Esophagus squamous epithelium (tissue), 5 donors: Measurements from ENCODE around the gene FAM20C. TPM values are rescaled to one million over a fixed set of nuclear protein-coding genes. Genes with fewer than 3 reads are reported as not detected.
A peak's percentile ranks its signal among the peaks of the same experiment; 100 is the strongest.

Experiments
- DNase-seq: peaks from one replicate; lab custom pipeline; 2025; lab: John Stamatoyannopoulos, UW
- H3K27ac ChIP-seq, 4 donors: fragments of 200-600 bp; sonication (generic); one replicate each; pipeline ENCODE4 v1.5.1; 2016 to 2019; ENCODE audit warnings: mild to moderate bottlenecking in 1 of 4
- H3K27me3 ChIP-seq, 4 donors: fragments of 200-600 bp; sonication (generic); 1 replicate in 3 of 4; 2 replicates in 1 of 4; pipeline versions ENCODE4 v1.5.1 to v1.6.0; 2017 to 2021; ENCODE audit warnings: antibody characterized with exemption in 1 of 4
- H3K36me3 ChIP-seq, 3 donors: fragments of 200-600 bp; sonication (generic); one replicate each; pipeline ENCODE4 v1.5.1; 2016 to 2019
- H3K4me1 ChIP-seq, 3 donors: fragments of 200-600 bp; sonication (generic); one replicate each; pipeline ENCODE4 v1.5.1; 2017 to 2019
- H3K4me3 ChIP-seq, 4 donors: fragments of 200-600 bp; sonication (generic); 1 replicate in 3 of 4; 2 replicates in 1 of 4; pipeline ENCODE4 v1.5.1; 2016 to 2019; ENCODE audit warnings: mild to moderate bottlenecking in 2 of 4, moderate library complexity in 1 of 4
- H3K9me3 ChIP-seq, 3 donors: fragments of 200-600 bp; sonication (generic); one replicate each; pipeline ENCODE4 v1.5.1; 2016 to 2019
- POLR2A ChIP-seq, 4 donors: fragments of 450-650 bp; IDR thresholded peaks; one replicate each; pipeline ENCODE4 v1.6.1; 2017; ENCODE audit warnings: antibody characterized with exemption in 4 of 4, mild to moderate bottlenecking in 4 of 4, moderate library complexity in 3 of 4
- WGBS, 2 donors: methylation state at CpG; one replicate each; pipeline ENCODE4 v1.1.5; 2018; 5-methylcytosine and 5-hydroxymethylcytosine counted together
- intact Hi-C: fragments of 100-400 bp; cut with DNase I; formaldehyde crosslinking; loops from one replicate; pipeline ENCODE4 v1.15.0; 2022
- total RNA-seq, 4 donors: library from RNA; depleted of rRNA; stranded (reverse); fragments of >200 nt; gene quantifications; one replicate each; pipeline ENCODE4 v1.1.0, GENCODE V29; 2016
- TF ChIP-seq, protein P1 (sequence below), 6 experiments: fragments of 450-650 bp in 4 of 6; fragments of 200-600 bp in 2 of 6; sonication (generic) in 2 of 6; IDR thresholded peaks; one replicate each; pipeline ENCODE4 v1.5.1; 2016 to 2019; ENCODE audit warnings: antibody characterized with exemption in 6 of 6, mild to moderate bottlenecking in 4 of 6, moderate library complexity in 4 of 6
- donor health status: DM: yes; HTN: yes; CAD: no.

The FAM20C gene
- total RNA-seq, 4 donors from 2014 or later: 8.5 to 16.0 (median 13.7) TPM

GRCh38 chr7:222716-223041 lies 30.3 kb downstream of the FAM20C start:
- intact Hi-C loops: no loop called here

DNA sequence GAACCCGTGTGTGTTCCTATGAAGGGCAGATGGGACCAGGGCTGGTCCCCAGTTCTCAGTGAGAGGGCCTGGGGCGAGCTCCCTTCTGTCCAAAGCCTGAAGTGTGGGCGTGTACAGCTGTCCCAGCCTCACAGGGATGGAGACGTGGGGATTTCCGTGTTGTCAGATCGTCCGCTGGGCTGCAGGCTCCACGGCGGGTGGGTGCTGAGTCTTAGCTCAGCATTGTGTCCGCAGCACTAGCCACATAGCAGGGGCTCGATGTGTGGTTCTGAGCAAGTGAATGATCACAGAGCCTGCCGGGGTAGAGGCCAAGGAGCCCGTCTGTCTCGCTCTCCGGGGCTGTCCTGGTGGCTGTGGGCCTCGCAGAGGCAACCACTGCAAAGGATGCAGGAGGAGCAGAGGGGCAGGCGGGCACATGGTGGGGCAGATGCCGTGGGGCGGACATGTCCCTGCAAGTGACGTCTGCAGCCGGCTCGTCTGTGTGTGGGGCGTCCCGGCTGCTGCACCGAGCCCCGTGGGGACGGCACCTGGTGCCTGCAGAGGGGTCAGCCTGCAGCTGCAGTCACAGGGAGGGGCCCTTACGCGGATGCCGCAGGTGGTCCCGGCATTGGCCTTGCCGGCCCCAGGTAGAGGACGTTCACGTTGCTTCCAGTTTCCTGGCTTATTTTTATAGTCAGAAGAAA lies 30.9 kb downstream of the FAM20C start:
- no peak overlapping the region for H3K4me3 ChIP-seq
- intact Hi-C loops: no loop called here
- peaks cover 0 to 55% (median 19%) of the 10 kb centered on the region in 3 donors for H3K4me1 ChIP-seq
- H3K27ac ChIP-seq: no peak overlapping the region
- H3K27me3 ChIP-seq: no peaks in the 10 kb centered on the region
- 56 to 60% methylated on average over 1 to 15 of the region's 34 CpGs for WGBS, 2 donors
- no peak for DNase-seq
- no peak for TF ChIP-seq POLR2A (IDR thresholded peaks at IDR 0.05)
- TF ChIP-seq, protein P1, sequence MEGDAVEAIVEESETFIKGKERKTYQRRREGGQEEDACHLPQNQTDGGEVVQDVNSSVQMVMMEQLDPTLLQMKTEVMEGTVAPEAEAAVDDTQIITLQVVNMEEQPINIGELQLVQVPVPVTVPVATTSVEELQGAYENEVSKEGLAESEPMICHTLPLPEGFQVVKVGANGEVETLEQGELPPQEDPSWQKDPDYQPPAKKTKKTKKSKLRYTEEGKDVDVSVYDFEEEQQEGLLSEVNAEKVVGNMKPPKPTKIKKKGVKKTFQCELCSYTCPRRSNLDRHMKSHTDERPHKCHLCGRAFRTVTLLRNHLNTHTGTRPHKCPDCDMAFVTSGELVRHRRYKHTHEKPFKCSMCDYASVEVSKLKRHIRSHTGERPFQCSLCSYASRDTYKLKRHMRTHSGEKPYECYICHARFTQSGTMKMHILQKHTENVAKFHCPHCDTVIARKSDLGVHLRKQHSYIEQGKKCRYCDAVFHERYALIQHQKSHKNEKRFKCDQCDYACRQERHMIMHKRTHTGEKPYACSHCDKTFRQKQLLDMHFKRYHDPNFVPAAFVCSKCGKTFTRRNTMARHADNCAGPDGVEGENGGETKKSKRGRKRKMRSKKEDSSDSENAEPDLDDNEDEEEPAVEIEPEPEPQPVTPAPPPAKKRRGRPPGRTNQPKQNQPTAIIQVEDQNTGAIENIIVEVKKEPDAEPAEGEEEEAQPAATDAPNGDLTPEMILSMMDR (IDR thresholded peaks at IDR 0.05): no peak
- peaks cover 0 to 23% (median 0%) of the 10 kb centered on the region in 3 donors for H3K36me3 ChIP-seq
- H3K9me3 ChIP-seq: no peaks in the 10 kb centered on the region

More at GRCh38 chr7:222716-223041, 30.3 kb downstream of the FAM20C start:
- Histone ChIP-seq H3K27ac (peak overlapping the region in 1 of 4 donors; percentile 9), H3K4me1 (peaks cover 0 to 50% (median 14%) of the 10 kb centered on the region in 3 donors), H3K36me3 (peaks cover 0 to 29% (median 0%) of the 10 kb centered on the region in 3 donors), H3K4me3 (no peak overlapping the region), H3K27me3 (no peaks in the 10 kb centered on the region), H3K9me3 (no peaks in the 10 kb centered on the region)
- no peak for DNase-seq
- TF ChIP-seq POLR2A (IDR thresholded peaks at IDR 0.05): no peak
- TF ChIP-seq, protein P1 (IDR thresholded peaks at IDR 0.05): no peak
- WGBS, 2 donors: 70 to 74% methylated on average over 10 of the region's 10 CpGs

- TF ChIP-seq POLR2A (IDR thresholded peaks at IDR 0.05): no peak
- TF ChIP-seq, protein P1 (IDR thresholded peaks at IDR 0.05): no peak
- peaks cover 0 to 17% (median 0%) of the 10 kb centered on the region in 3 donors for H3K36me3 ChIP-seq
- 77 to 85% methylated on average over 5 to 11 of the region's 29 CpGs for WGBS, 2 donors
- H3K4me3 ChIP-seq: no peak overlapping the region
- no peaks in the 10 kb centered on the region for H3K9me3 ChIP-seq
- H3K27me3 ChIP-seq: no peaks in the 10 kb centered on the region
- intact Hi-C loops: no loop called here
- no peak overlapping the region for H3K27ac ChIP-seq
- no peak for DNase-seq
- peaks cover 0 to 59% (median 26%) of the 10 kb centered on the region in 3 donors for H3K4me1 ChIP-seq
Observed at GRCh38 chr7:223861-224260, 31.5 kb downstream of the FAM20C start.

GRCh38 chr7:226281-226895 lies 34.0 kb downstream of the FAM20C start:
- Histone ChIP-seq H3K4me1 (peaks cover 0 to 64% (median 44%) of the 10 kb centered on the region in 3 donors), H3K27ac (peak overlapping the region in 2 of 4 donors; percentile 69 to 87), H3K9me3 (no peaks in the 10 kb centered on the region), H3K27me3 (no peaks in the 10 kb centered on the region), H3K36me3 (peaks cover 0 to 7% (median 0%) of the 10 kb centered on the region in 3 donors), H3K4me3 (no peak overlapping the region)
- TF ChIP-seq, protein P1 (IDR thresholded peaks at IDR 0.05): no peak
- no peak for TF ChIP-seq POLR2A (IDR thresholded peaks at IDR 0.05)
- intact Hi-C loops: no loop called here
- 100% methylated on average over 1 of the region's 23 CpGs; no CpG with 5 or more reads in 1 of the 2 donors for WGBS, 2 donors
- no peak for DNase-seq

- no peaks in the 10 kb centered on the region for H3K27me3 ChIP-seq
- H3K9me3 ChIP-seq: no peaks in the 10 kb centered on the region
- intact Hi-C loops: no loop called here
- peaks cover 0 to 68% (median 55%) of the 10 kb centered on the region in 3 donors for H3K4me1 ChIP-seq
- no peak overlapping the region for H3K4me3 ChIP-seq
- H3K36me3 ChIP-seq: peaks cover 0 to 7% (median 0%) of the 10 kb centered on the region in 3 donors
- DNase-seq: no peak
- no peak for TF ChIP-seq POLR2A (IDR thresholded peaks at IDR 0.05)
- TF ChIP-seq, protein P1 (IDR thresholded peaks at IDR 0.05): no peak
- peak overlapping the region in 3 of 4 donors; percentile 24 to 92 (median 87) for H3K27ac ChIP-seq
- 86 to 93% methylated on average over 10 to 13 of the region's 16 CpGs for whole genome bisulfite sequencing, 2 donors
Observed at GRCh38 chr7:227926-228325, 35.6 kb downstream of the FAM20C start.
